SH-SY5Y (cell line): ENCODE results near the gene OR10P1.

Experiments used
- GATA2 ChIP-seq: IDR thresholded peaks from 2 replicates; pipeline ENCODE4 v1.6.1; 2011; ENCODE audit warnings: mild to moderate bottlenecking, low read depth, low read length
- GATA3 ChIP-seq: IDR thresholded peaks from 2 replicates; pipeline ENCODE4 v1.6.1; 2011; ENCODE audit warnings: low read depth, mild to moderate bottlenecking, low read length, moderate library complexity

The OR10P1 gene, protein sequence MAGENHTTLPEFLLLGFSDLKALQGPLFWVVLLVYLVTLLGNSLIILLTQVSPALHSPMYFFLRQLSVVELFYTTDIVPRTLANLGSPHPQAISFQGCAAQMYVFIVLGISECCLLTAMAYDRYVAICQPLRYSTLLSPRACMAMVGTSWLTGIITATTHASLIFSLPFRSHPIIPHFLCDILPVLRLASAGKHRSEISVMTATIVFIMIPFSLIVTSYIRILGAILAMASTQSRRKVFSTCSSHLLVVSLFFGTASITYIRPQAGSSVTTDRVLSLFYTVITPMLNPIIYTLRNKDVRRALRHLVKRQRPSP

GRCh38 chr12:55636853-55637252 lies at the start of gene OR10P1:
Gene OR10P1 (plus strand): TSS chr12:55636892. CDS start chr12:55636892, 0 bp downstream.
- no peak for TF ChIP-seq GATA2
- TF ChIP-seq GATA3: no peak

- no peak for TF ChIP-seq GATA2
- TF ChIP-seq GATA3: no peak
These were observed 28.7 kb upstream of the OR10P1 start for GRCh38 chr12:55607821-55608594.

DNA sequence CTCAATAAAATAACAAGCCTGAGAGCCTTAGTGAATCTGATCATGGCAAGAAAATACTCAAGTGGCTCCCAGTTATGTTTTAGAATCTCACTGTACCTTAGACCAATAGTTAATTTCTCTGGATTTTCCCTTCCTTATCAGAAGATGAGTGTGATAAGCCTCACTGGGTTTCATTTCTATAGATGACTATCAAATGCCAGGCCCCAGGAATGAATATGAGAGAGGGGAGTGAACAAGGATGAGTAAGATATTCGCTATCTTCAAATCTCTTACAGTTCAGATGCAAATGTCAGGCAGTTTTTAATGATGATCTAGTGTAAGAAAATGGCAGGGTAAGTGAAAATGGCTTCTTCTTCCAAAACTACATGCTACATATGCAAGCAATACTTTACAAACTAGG lies 26.1 kb upstream of the OR10P1 start:
- no peak for TF ChIP-seq GATA3
- TF ChIP-seq GATA2: no peak

DNA sequence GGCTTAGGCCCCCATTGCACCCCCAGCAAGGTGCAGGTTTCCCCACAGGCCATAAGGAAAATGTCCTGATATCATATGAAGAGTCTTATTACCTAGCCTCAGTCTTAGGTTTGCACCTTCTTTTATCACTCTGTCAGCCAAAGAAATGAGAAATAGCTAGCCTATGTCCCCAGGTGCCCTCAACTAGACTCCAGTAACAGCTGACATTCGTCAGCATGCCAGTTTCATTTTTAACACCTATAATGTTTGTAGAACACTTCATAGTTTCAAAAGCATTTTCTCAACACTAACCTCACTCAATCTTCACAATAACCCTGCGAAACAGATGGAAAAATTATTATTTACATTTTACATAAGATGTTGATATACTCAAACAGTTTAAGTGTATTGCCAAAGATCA lies 24.0 kb upstream of the OR10P1 start:
- no peak for TF ChIP-seq GATA2
- no peak for TF ChIP-seq GATA3

- no peak for TF ChIP-seq GATA2
- no peak for TF ChIP-seq GATA3
These were observed 21.9 kb upstream of the OR10P1 start for GRCh38 chr12:55614764-55615163.

DNA sequence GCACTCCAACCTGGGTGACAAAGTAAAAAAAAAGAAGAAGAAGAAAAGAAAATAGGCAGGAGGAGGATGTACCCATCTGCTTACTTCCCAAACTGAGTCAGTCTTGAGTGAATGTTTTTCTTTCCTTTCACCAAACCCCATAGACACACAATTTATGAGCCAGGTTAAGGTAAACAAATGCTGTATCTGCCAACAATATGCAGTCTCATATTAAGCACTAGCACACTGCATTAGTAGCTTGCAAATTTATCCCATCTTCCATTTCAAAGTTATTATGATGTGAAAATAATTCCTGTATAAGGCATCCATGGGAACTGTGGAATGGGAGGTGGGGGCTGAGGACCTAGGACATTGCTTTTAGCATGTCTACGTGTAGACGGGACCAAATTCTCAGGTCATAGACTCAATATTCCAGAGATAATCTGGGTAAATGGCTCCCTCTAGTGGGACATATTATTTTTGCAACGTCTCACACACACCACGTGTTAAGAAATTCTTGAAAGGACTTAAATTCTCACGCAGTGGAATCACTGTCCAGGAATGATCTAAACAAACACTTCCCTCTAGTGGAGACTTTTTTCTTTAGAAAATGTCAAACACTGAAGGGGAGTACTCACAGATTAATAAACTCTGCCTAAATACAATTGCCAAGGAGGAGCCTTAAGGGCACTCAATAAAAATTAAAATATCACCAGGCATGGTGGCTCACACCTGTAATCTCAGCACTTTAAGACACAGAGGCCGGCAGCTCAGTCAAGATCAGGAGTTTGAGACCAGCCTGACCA lies 17.1 kb upstream of the OR10P1 start:
- no peak for TF ChIP-seq GATA3
- TF ChIP-seq GATA2: no peak

DNA sequence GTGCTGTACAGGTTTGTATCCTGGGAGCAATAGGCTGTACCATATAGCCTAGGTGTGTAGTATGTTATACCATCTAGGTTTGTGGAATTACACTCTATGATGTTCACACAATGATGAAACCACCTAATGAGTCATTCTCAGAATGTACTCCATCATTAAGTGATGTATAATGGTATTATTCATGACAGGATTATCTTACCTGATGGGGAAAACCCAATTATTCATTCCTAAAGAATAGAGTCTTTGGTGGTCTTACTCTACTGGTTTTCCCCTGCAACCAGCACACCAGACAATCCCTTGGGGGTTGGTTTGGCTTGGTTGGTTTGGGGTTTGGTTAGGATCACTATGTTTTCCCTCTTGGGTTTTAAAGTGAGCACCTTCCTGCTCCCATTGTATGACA lies 12.6 kb upstream of the OR10P1 start:
- TF ChIP-seq GATA3 (no peak), GATA2 (no peak)

DNA sequence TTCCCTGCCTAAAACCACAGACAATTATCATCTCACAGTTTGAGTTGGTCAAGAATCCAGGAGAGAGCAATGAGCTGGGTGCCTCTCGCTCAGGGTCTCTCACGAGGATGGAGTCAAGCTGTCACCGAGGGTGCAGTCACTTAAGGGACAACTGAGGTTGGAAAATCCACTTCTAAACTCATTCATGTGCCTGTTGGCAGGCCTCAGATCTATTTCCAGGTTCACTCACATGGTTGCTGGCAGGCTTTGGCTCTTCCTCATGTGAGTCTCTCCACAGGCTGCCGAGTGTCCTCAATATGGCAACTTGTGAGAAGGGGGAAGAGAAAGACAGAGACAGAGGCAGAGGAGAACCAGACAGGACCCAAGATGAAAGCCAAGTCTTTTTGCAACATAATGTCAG lies 10.5 kb upstream of the OR10P1 start:
- TF ChIP-seq GATA2: no peak
- TF ChIP-seq GATA3: no peak

GRCh38 chr12:55629058-55629841 lies 7.4 kb upstream of the OR10P1 start:
- TF ChIP-seq GATA2 (no peak), GATA3 (no peak)

GRCh38 chr12:55631056-55631455 lies 5.6 kb upstream of the OR10P1 start:
- no peak for TF ChIP-seq GATA2
- TF ChIP-seq GATA3: no peak

DNA sequence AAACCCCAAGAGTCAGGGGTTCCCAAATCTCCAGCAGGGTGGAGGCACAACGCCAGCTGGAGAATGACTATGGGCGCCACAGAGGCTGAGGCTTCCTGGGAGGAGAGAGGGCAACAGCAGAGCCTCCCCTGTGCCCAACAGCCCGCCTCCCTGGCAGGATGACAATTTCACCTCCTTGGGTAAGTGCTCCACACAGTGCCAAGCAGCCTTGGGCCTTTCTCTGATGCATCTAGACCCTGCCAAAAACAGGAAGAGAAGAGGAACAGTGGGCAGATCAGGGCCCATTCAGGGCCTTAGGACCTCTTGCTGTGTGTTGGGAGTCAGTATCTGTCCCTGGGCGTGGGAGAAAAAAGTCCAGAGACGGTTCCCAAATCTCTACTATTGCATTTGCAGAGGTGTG lies 5.0 kb upstream of the OR10P1 start:
- TF ChIP-seq GATA2 (no peak), GATA3 (no peak)

- no peak for TF ChIP-seq GATA3
- TF ChIP-seq GATA2: no peak
These were observed 3.5 kb upstream of the OR10P1 start for GRCh38 chr12:55633151-55633550.

DNA sequence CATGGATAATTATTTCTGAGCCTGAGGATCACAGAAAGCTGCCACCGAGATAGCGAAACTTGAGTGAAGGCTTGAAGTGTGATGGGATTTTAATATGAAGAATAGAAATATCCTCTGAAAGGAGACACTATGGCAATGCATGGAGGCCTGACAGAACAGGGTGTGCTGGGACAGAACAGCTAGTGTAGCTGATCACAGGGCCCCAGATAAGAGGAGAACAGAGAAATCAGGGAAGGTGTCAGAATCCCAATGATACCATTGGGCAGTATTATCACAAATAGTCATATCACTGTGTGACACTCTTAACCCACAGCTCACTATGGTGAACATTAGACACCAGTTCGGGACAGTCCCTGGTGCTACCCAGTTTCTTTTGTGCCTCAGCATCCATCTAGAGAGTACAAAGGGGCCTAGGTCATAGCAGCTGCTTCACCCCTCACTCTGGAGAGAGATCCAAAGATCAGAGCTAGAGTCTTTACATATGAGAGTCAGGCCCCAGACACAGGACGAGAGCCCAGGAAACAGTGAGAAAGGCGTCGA lies 506 bp upstream of the OR10P1 start:
- TF ChIP-seq GATA3: no peak
- TF ChIP-seq GATA2: no peak
